Motor neuron (in vitro differentiated cells): ENCODE measurements around the gene IDI2. TPM values are rescaled to one million over a fixed set of nuclear protein-coding genes. Genes with fewer than 3 reads are reported as not detected.
"Not testable (repeated sequence)": the region's sequence is repeated elsewhere in the genome, so short reads cannot be mapped to it uniquely, and the experiment has no call there.

Experiments used
- ATAC-seq, 8 experiments: fragments of 200-7000 bp; cut with Tn5 transposase; replicated peaks in 6 of 8; 2 replicates each; pipeline ENCODE4 v1.8.0; 2021; ENCODE audit warnings: mild to moderate bottlenecking in 8 of 8, moderate library complexity in 8 of 8
- H3K27ac ChIP-seq, 2 donors: fragments of 250-450 bp; sonication (Bioruptor Pico); 2 replicates each; pipeline ENCODE4 v1.9.0; 2021; ENCODE audit warnings: antibody characterized with exemption in 2 of 2, mild to moderate bottlenecking in 2 of 2, moderate library complexity in 1 of 2
- H3K4me1 ChIP-seq, 2 donors: fragments of 250-450 bp; sonication (Bioruptor Pico); replicated peaks in 1 of 2; 2 replicates each; pipeline ENCODE4 v1.6.1; 2021; ENCODE audit warnings: antibody characterized with exemption in 2 of 2, mild to moderate bottlenecking in 2 of 2, moderate library complexity in 1 of 2
- H3K4me3 ChIP-seq, 5 donors: fragments of 250-450 bp; sonication (Bioruptor Pico); 2 replicates each; pipeline ENCODE4 v1.9.0; 2021; ENCODE audit warnings: antibody characterized with exemption in 5 of 5, mild to moderate bottlenecking in 5 of 5, moderate library complexity in 4 of 5
- WGBS, 10 experiments: fragments of 450-650 bp; shearing (Covaris generic); methylation state at CpG; one replicate each; pipeline ENCODE4 v1.0.0; 2022; 5-methylcytosine and 5-hydroxymethylcytosine counted together
- in situ Hi-C, 9 experiments: fragments of 400-800 bp; cut with MboI; loops; one replicate each; pipeline ENCODE4 v1.15.0; 2021; ENCODE audit warnings: low sequenced_read_pairs in 9 of 9, low pct_unique_long_range_greater_than_20kb in 2 of 9; ENCODE audit not compliant: unreplicated experiment in 9 of 9
- total RNA-seq, 8 experiments: library from RNA; unstranded; fragments of 300-600 nt; gene quantifications; 2 replicates each; pipeline versions ENCODE4 v1.2.3 to v1.2.4, GENCODE V29; 2022

The IDI2 gene
- total RNA-seq, 8 experiments from 2014 or later, result not detected

DNA sequence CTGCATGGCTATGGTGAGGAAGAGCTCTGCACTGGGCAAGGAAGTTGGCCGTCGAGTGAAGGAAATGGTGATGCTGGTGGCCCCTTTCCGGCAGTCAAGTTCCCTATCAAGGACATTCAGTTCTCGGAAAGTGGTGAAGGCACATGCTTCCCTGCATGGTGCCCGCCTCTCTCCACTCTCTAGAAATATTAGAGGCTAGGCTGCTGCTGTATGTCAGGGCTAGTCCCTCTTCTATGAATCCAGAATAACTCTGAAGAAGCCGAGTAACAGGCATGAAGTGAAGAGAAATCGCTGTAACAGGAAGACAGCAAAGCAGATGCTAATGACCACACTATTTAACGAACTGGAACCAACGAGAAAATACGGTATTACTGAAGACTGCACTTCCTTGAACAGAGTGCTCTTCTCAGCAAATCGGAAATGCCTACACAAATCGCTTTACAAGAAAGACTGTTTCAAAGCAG, 17.9 kb upstream of the IDI2 start:
- ATAC-seq, result no peak
- in situ Hi-C loops, result no loop called here
- Histone ChIP-seq H3K4me3 (no peak overlapping the region), H3K27ac (no peak overlapping the region), H3K4me1 (peaks cover 0 to 25% of the 10 kb centered on the region in 2 donors)
- WGBS, 10 experiments, result 80 to 100% (median 88%) methylated on average over 3 to 11 of the region's 12 CpGs

DNA sequence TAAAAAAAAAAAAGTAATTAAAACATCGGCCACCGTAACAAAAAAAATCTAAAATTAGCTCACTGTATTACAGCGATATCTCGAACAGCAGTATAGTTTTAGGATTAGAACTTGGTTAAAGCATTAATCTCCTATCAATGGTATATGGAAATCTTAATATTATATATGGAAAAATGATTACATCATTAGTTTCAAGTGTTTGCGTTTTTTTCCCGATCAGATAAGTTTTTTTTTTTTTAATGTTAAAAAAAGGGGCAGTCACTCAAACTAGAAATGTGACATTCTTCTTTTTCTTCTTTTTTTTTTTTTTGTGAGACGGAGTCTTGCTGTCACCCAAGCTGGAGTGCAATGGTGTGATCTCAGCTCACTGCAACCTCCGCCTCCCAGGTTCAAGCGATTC, 15.9 kb upstream of the IDI2 start:
- Histone ChIP-seq H3K4me1 (peaks cover 0 to 25% of the 10 kb centered on the region in 2 donors), H3K4me3 (no peak overlapping the region), H3K27ac (no peak overlapping the region)
- WGBS, 10 experiments, result 85 to 100% (median 97%) methylated on average over 4 to 9 of the region's 9 CpGs; no CpG with 5 or more reads in 1 of the 10 experiments
- in situ Hi-C loops, result no loop called here
- ATAC-seq, result no peak

- H3K4me3 ChIP-seq, result no peak overlapping the region
- H3K27ac ChIP-seq, result no peak overlapping the region
- WGBS, 10 experiments, result 60 to 100% (median 95%) methylated on average over 1 to 3 of the region's 3 CpGs; no CpG with 5 or more reads in 1 of the 10 experiments
- no peak for ATAC-seq
- in situ Hi-C loops, result no loop called here
- peaks cover 0 to 19% of the 10 kb centered on the region in 2 donors for H3K4me1 ChIP-seq
Measured at GRCh38 chr10:1040133-1040532, 14.5 kb upstream of the IDI2 start.

DNA sequence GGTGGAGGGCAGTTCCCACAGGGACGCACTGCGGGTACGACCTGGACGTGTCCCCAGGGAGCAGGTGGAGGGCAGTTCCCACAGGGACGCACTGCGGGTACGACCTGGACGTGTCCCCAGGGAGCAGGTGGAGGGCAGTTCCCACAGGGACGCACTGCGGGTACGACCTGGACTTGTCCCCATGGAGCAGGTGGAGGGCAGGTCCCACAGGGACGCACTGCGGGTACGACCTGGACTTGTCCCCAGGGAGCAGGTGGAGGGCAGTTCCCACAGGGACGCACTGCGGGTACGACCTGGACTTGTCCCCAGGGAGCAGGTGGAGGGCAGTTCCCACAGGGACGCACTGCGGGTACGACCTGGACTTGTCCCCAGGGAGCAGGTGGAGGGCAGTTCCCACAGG, 13.1 kb upstream of the IDI2 start:
- H3K4me3 ChIP-seq, H3K4me1 ChIP-seq, H3K27ac ChIP-seq, ATAC-seq, in situ Hi-C loops: not testable (repeated sequence)
- WGBS, 10 experiments, result no CpG with 5 or more reads among the region's 20 CpGs

- ATAC-seq, result peak in 7 of 8 experiments; percentile 6 to 89 (median 63)
- Histone ChIP-seq H3K4me3 (no peak overlapping the region), H3K27ac (no peak overlapping the region), H3K4me1 (no peaks in the 10 kb centered on the region)
- in situ Hi-C loops, result no loop called here
- 70 to 95% (median 78%) methylated on average over 1 to 11 of the region's 11 CpGs; no CpG with 5 or more reads in 3 of the 10 experiments for WGBS, 10 experiments
Measured at GRCh38 chr10:1037098-1037497, 11.4 kb upstream of the IDI2 start.

DNA sequence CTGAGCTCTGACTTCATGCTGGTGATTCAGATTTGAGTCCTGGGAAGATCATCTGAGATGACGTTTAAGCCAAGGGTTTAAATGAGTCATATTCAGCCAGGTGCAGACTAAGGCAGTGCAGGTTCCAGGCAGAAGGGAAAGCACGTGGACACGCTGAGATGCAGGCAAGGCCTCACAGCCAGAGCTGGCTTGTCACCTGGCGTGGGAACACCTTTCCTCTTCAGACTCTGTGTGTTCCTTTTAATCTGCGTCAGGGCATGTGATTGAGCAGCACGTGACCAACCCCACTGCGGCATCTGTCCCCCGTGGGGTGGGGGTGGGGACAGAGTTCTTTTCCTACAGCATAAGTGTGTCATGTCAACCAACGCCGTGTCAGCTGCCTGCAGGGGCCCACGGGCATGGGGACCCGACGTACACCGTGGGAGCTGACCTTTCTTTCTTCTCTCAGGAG, 10.7 kb upstream of the IDI2 start:
- in situ Hi-C loops, result no loop called here
- no peaks in the 10 kb centered on the region for H3K4me1 ChIP-seq
- peak; percentile 18 to 68 (median 51) for ATAC-seq
- 76 to 100% (median 95%) methylated on average over 1 to 7 of the region's 14 CpGs; no CpG with 5 or more reads in 2 of the 10 experiments for WGBS, 10 experiments
- no peak overlapping the region for H3K4me3 ChIP-seq
- no peak overlapping the region for H3K27ac ChIP-seq

DNA sequence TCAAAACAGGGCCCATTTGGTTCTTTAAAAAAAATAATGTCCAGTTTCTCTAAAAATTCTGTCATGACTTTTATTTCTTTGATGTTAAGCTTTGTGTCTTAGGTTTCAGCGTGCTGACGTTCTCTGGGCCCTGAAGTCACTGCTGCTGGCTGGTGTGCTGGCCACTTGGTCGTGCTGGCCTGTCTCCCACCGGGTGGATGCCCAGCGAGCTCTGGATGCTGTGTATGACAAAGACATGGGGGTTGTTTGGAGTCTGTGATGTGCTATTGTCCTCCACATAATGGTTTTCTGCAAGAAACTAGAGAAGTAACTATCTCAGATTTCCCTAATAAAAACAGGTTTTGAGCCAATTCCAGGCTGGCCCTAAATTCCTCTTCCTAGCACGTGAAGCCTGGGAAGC, 9.5 kb upstream of the IDI2 start:
- ATAC-seq, result peak in 3 of 8 experiments; percentile 13 to 20 (median 15)
- Histone ChIP-seq H3K4me3 (no peak overlapping the region), H3K4me1 (no peaks in the 10 kb centered on the region), H3K27ac (no peak overlapping the region)
- 36 to 100% (median 71%) methylated on average over 1 to 6 of the region's 6 CpGs; no CpG with 5 or more reads in 5 of the 10 experiments for WGBS, 10 experiments
- in situ Hi-C loops, result no loop called here

GRCh38 chr10:1034758-1035157, 9.1 kb upstream of the IDI2 start:
- 67 to 100% (median 87%) methylated on average over 1 to 3 of the region's 3 CpGs for WGBS, 10 experiments
- in situ Hi-C loops, result no loop called here
- H3K4me1 ChIP-seq, result no peaks in the 10 kb centered on the region
- peak in 1 of 8 experiments; percentile 4 for ATAC-seq
- no peak overlapping the region for H3K27ac ChIP-seq
- H3K4me3 ChIP-seq, result no peak overlapping the region

- in situ Hi-C loops, result no loop called here
- 80 to 100% (median 92%) methylated on average over 1 of the region's 1 CpG; no CpG with 5 or more reads in 6 of the 10 experiments for WGBS, 10 experiments
- H3K4me3 ChIP-seq, result no peak overlapping the region
- H3K27ac ChIP-seq, result no peak overlapping the region
- ATAC-seq, result no peak
- no peaks in the 10 kb centered on the region for H3K4me1 ChIP-seq
Measured at GRCh38 chr10:1033601-1034000, 7.9 kb upstream of the IDI2 start.

DNA sequence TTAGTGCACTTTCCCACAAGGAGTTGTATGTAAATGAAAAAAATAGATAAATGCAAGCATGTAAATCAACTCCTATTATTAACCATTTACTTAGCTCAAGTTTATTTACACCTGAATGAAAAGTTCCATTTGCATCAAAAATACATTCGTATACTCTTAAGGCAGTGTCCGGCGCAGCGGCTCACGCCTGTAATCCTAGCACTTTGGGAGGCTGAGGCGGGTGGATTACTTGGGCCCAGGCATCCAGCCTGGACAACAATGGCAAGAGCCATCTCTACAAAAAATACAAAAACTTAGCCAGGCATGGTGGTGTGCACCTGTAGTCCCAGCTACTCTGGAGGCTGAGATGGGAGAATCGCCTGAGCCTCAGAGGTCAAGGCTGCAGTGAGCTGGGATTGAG, 4.2 kb upstream of the IDI2 start:
- WGBS, 10 experiments, result 47 to 100% (median 85%) methylated on average over 1 to 7 of the region's 7 CpGs; no CpG with 5 or more reads in 5 of the 10 experiments
- in situ Hi-C loops, result no loop called here

GRCh38 chr10:1026578-1026977, 919 bp upstream of the IDI2 start:
- no peak for ATAC-seq
- WGBS, 10 experiments, result 91 to 100% (median 96%) methylated on average over 1 to 6 of the region's 6 CpGs
- Histone ChIP-seq H3K27ac (no peak overlapping the region), H3K4me3 (no peak overlapping the region), H3K4me1 (no peaks in the 10 kb centered on the region)
- in situ Hi-C loops, result no loop called here

More for the DNA sequence above, 4.2 kb upstream of the IDI2 start:
- no peaks in the 10 kb centered on the region for H3K4me1 ChIP-seq
- no peak overlapping the region for H3K4me3 ChIP-seq
- H3K27ac ChIP-seq, result no peak overlapping the region
- ATAC-seq, result no peak

- H3K4me1 ChIP-seq, result no peaks in the 10 kb centered on the region
- no peak overlapping the region for H3K27ac ChIP-seq
- no peak overlapping the region for H3K4me3 ChIP-seq
- ATAC-seq, result no peak
- in situ Hi-C loops, result no loop called here
- WGBS, 10 experiments, result 80 to 100% (median 94%) methylated on average over 1 to 9 of the region's 12 CpGs; no CpG with 5 or more reads in 3 of the 10 experiments
Measured at GRCh38 chr10:1024103-1024502, 1.6 kb downstream of the IDI2 start.

GRCh38 chr10:1022413-1022812, 3.2 kb downstream of the IDI2 start:
- WGBS, 10 experiments, result 19 to 88% (median 57%) methylated on average over 1 to 11 of the region's 12 CpGs
- H3K4me1 ChIP-seq, result no peaks in the 10 kb centered on the region
- ATAC-seq, result peak in 4 of 8 experiments; percentile 13 to 74 (median 55)
- in situ Hi-C loops, result no loop called here
- H3K27ac ChIP-seq, result no peak overlapping the region
- H3K4me3 ChIP-seq, result no peak overlapping the region

- no peak overlapping the region for H3K27ac ChIP-seq
- 90 to 100% (median 100%) methylated on average over 1 to 2 of the region's 9 CpGs; no CpG with 5 or more reads in 6 of the 10 experiments for WGBS, 10 experiments
- no peak overlapping the region for H3K4me3 ChIP-seq
- in situ Hi-C loops, result no loop called here
- ATAC-seq, result peak in 2 of 8 experiments; percentile 16 to 18
- no peaks in the 10 kb centered on the region for H3K4me1 ChIP-seq
Measured at GRCh38 chr10:1020958-1021357, 4.7 kb downstream of the IDI2 start.
